Kidney glomerular epithelial cell (primary cell): ENCODE measurements around the gene PRKAG2.

ENCODE experiments used
- DNase-seq: peaks from one replicate; lab custom pipeline; 2025; lab: John Stamatoyannopoulos, UW

PRKAG2 gene

GRCh38 chr7:151675196-151675920, 201.6 kb downstream of the PRKAG2 start:
- no peak for DNase-seq

GRCh38 chr7:151674161-151674920, 202.6 kb downstream of the PRKAG2 start:
- no peak for DNase-seq

- DNase-seq, result no peak
Observed at GRCh38 chr7:151673216-151673615, 203.7 kb downstream of the PRKAG2 start.

- no peak for DNase-seq
Observed at GRCh38 chr7:151672716-151673115, 204.2 kb downstream of the PRKAG2 start.

- DNase-seq, result no peak
Observed at GRCh38 chr7:151671514-151671913, 205.4 kb downstream of the PRKAG2 start.

- DNase-seq, result no peak
Observed at GRCh38 chr7:151669762-151670161, 207.2 kb downstream of the PRKAG2 start.

GRCh38 chr7:151666886-151667285, 210.0 kb downstream of the PRKAG2 start:
- DNase-seq, result no peak

GRCh38 chr7:151665368-151665767, 211.5 kb downstream of the PRKAG2 start:
- peak; percentile 16 for DNase-seq

GRCh38 chr7:151664268-151664667, 212.6 kb downstream of the PRKAG2 start:
- DNase-seq, result no peak

- DNase-seq, result no peak
Observed at GRCh38 chr7:151663382-151664100, 213.4 kb downstream of the PRKAG2 start.

GRCh38 chr7:151662251-151662826, 214.6 kb downstream of the PRKAG2 start:
- DNase-seq, result no peak

GRCh38 chr7:151661587-151661986, 215.3 kb downstream of the PRKAG2 start:
- peak; percentile 60 for DNase-seq

GRCh38 chr7:151660141-151660540, 216.8 kb downstream of the PRKAG2 start:
- no peak for DNase-seq

GRCh38 chr7:151659219-151659618, 217.7 kb downstream of the PRKAG2 start:
- no peak for DNase-seq

- peak; percentile 7 for DNase-seq
Observed at GRCh38 chr7:151658778-151659177, 218.1 kb downstream of the PRKAG2 start.

GRCh38 chr7:151657173-151657572, 219.7 kb downstream of the PRKAG2 start:
- no peak for DNase-seq

GRCh38 chr7:151655555-151655954, 221.4 kb downstream of the PRKAG2 start:
- DNase-seq, result no peak

GRCh38 chr7:151652111-151652510, 224.8 kb downstream of the PRKAG2 start:
- no peak for DNase-seq

- no peak for DNase-seq
Observed at GRCh38 chr7:151650161-151650560, 226.8 kb downstream of the PRKAG2 start.

GRCh38 chr7:151648429-151648828, 228.5 kb downstream of the PRKAG2 start:
- no peak for DNase-seq

GRCh38 chr7:151647874-151648273, 229.0 kb downstream of the PRKAG2 start:
- no peak for DNase-seq

- no peak for DNase-seq
Observed at GRCh38 chr7:151647006-151647405, 229.9 kb downstream of the PRKAG2 start.
